ENCODE data around the gene ATRNL1. TPM values are rescaled to one million over a fixed set of nuclear protein-coding genes. Genes with fewer than 3 reads are reported as not detected.

Gene ATRNL1
- polyA plus RNA-seq, 3 donors: not detected

GRCh38 chr10:115129752-115130151 is 36.6 kb downstream of the ATRNL1 start:
- Histone ChIP-seq H3K36me3 (replicated peaks in 1 of 2; ENCODE audit: control insufficient read depth in 1 of 2, insufficient read depth in 2 of 2, low read length in 2 of 2) (no peaks in the 10 kb centered on the region), H4K20me1 (ENCODE audit: insufficient read depth, low read length) (no peaks in the 10 kb centered on the region), H3K4me2 (replicated peaks; ENCODE audit: extremely low read depth, low read length, poor library complexity, severe bottlenecking) (no peak overlapping the region), H3K9me3 (replicated peaks in 1 of 2; ENCODE audit: control insufficient read depth in 1 of 2, insufficient read depth in 1 of 2, low read length in 2 of 2) (no peaks in the 10 kb centered on the region), H3K4me1 (ENCODE audit: control insufficient read depth in 1 of 2, insufficient read depth in 2 of 2, low read length in 2 of 2) (no peaks in the 10 kb centered on the region), H3K27me3 (ENCODE audit: control insufficient read depth in 2 of 2, insufficient read depth in 2 of 2, low read length in 2 of 2) (no peaks in the 10 kb centered on the region), H2AFZ (ENCODE audit: insufficient read depth, low read depth, low read length, poor library complexity, severe bottlenecking) (no peak overlapping the region), H3K79me2 (ENCODE audit: insufficient read depth, low read length) (no peaks in the 10 kb centered on the region), H3K4me3 (replicated peaks in 1 of 3; ENCODE audit: low read depth in 2 of 3, low read length in 3 of 3) (no peak overlapping the region), H3K9ac (ENCODE audit: insufficient read depth, low read length, poor library complexity, severe bottlenecking) (no peak overlapping the region), H3K27ac (ENCODE audit: low read depth in 1 of 2, low read length in 2 of 2) (no peak overlapping the region)
- Mint-ChIP-seq H3K9me3 (no peaks in the 10 kb centered on the region), H3K4me1 (no peaks in the 10 kb centered on the region), H3K27ac (no peak overlapping the region), H3K27me3 (ENCODE audit: low read depth in 3 of 3) (peaks cover 0 to 2% (median 0%) of the 10 kb centered on the region in 3 donors), H3K4me3 (no peak overlapping the region), H3K36me3 (no peaks in the 10 kb centered on the region)
- intact Hi-C loops (cut with micrococcal nuclease): loop anchor here in 1 of 2 donors (5.0 kb wide), 1 partner anchor 662 kb away; no protein-coding TSS in a partner anchor
- DNase-seq: no peak
- peak; percentile 18 for TF ChIP-seq CTCF (IDR thresholded peaks at IDR 0.05)

DNA sequence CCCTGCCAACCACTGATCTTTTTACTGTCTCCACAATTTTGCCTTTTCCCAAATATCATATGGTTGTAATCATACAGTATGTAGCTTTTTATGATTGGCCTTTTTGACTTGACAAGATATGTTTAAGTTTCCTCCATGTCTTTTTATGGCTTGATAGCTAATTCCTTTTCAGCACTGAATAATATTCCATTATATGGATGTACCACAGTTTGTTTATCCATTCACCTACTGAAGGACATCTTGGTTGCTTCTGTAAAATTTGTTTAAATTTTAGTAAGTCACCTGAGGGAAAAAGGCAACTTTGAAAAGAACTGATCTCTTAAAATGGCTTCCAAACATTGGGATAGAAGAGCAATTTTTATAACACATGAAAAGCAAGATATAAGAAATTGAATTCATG is 43.5 kb downstream of the ATRNL1 start:
- DNase-seq: no peak
- Histone ChIP-seq H3K27ac (ENCODE audit: low read depth in 1 of 2, low read length in 2 of 2) (no peak overlapping the region), H3K9ac (ENCODE audit: insufficient read depth, low read length, poor library complexity, severe bottlenecking) (no peak overlapping the region), H4K20me1 (ENCODE audit: insufficient read depth, low read length) (no peaks in the 10 kb centered on the region), H3K4me1 (ENCODE audit: control insufficient read depth in 1 of 2, insufficient read depth in 2 of 2, low read length in 2 of 2) (no peaks in the 10 kb centered on the region), H3K36me3 (replicated peaks in 1 of 2; ENCODE audit: control insufficient read depth in 1 of 2, insufficient read depth in 2 of 2, low read length in 2 of 2) (no peaks in the 10 kb centered on the region), H3K4me3 (replicated peaks in 1 of 3; ENCODE audit: low read depth in 2 of 3, low read length in 3 of 3) (no peak overlapping the region), H3K4me2 (replicated peaks; ENCODE audit: extremely low read depth, low read length, poor library complexity, severe bottlenecking) (no peak overlapping the region), H2AFZ (ENCODE audit: insufficient read depth, low read depth, low read length, poor library complexity, severe bottlenecking) (no peak overlapping the region), H3K9me3 (replicated peaks in 1 of 2; ENCODE audit: control insufficient read depth in 1 of 2, insufficient read depth in 1 of 2, low read length in 2 of 2) (no peaks in the 10 kb centered on the region), H3K27me3 (ENCODE audit: control insufficient read depth in 2 of 2, insufficient read depth in 2 of 2, low read length in 2 of 2) (no peaks in the 10 kb centered on the region), H3K79me2 (ENCODE audit: insufficient read depth, low read length) (no peaks in the 10 kb centered on the region)
- Mint-ChIP-seq H3K4me3 (no peak overlapping the region), H3K27ac (no peak overlapping the region), H3K27me3 (ENCODE audit: low read depth in 3 of 3) (peaks cover 0 to 11% (median 2%) of the 10 kb centered on the region in 3 donors), H3K4me1 (no peaks in the 10 kb centered on the region), H3K36me3 (no peaks in the 10 kb centered on the region), H3K9me3 (peaks cover 0 to 6% (median 2%) of the 10 kb centered on the region in 7 donors)
- TF ChIP-seq CTCF (IDR thresholded peaks at IDR 0.05): no peak
- intact Hi-C loops (cut with micrococcal nuclease): no loop called here

Measured in CD14-positive monocyte (primary cell).